HCT116 (cell line): ENCODE measurements around the gene TMEM184A. TPM values are rescaled to one million over a fixed set of nuclear protein-coding genes. Genes with fewer than 3 reads are reported as not detected.

Experiments
- ATAC-seq: fragments of 200-7000 bp; cut with Tn5 transposase; 2 replicates; pipeline ENCODE4 v1.9.1; 2020; ENCODE audit warnings: mild to moderate bottlenecking, moderate library complexity
- BruUV-seq: library from RNA; stranded (reverse); fragments of 400-500 nt; replicated peaks from 2 replicates; lab custom pipeline; 2021; lab: Mats Ljungman, UMichigan
- CTCF ChIA-PET: fragments of 300-600 bp; sonication (Branson Sonifier 250); formaldehyde crosslinking; loops from one replicate; lab custom pipeline; 2021; ENCODE audit warnings: antibody characterized with exemption; lab: Charles Lee
- POLR2A ChIA-PET: fragments of 300-600, 350-600 bp; sonication (Branson Sonifier 250); formaldehyde crosslinking; loops from one replicate; lab custom pipeline; 2021; ENCODE audit warnings: antibody characterized with exemption; lab: Charles Lee
- RAD21 ChIA-PET, 2 experiments: fragments of 300-600 bp; sonication (Branson Sonifier 250); formaldehyde crosslinking; loops; one replicate each; lab custom pipeline; 2023; ENCODE audit warnings: low total read pairs in 2 of 2; ENCODE audit not compliant: uncharacterized antibody in 2 of 2, unreplicated experiment in 2 of 2, low non-redundant PET in 1 of 2; lab: Charles Lee
- DNase-seq: peaks from one replicate; pipeline ENCODE4 v3.0.0-alpha.2; 2010; ENCODE audit warnings: low read depth, low spot score
- H2AFZ ChIP-seq: fragments of 200-600 bp; shearing (Covaris generic), sonication (generic); 2 replicates; pipeline ENCODE4 v1.6.1; 2017; ENCODE audit warnings: low read depth, mixed run types, mixed read lengths, antibody characterized with exemption, low read length; ENCODE audit not compliant: poor library complexity, severe bottlenecking
- H3K27ac ChIP-seq: 2 replicates; pipeline ENCODE4 v1.5.1; 2012; ENCODE audit warnings: low read depth, low read length
- H3K27me3 ChIP-seq: fragments of 200-600 bp; sonication (generic); 2 replicates; pipeline ENCODE4 v1.6.1; 2016; ENCODE audit warnings: mixed run types, low read length, mixed read lengths; ENCODE audit not compliant: insufficient read depth
- H3K36me3 ChIP-seq, 2 experiments: fragments of 200-500 bp in 1 of 2; fragments of 200-600 bp in 1 of 2; sonication (Bioruptor generic) in 1 of 2; sonication (generic) in 1 of 2; 2 replicates each; pipeline versions ENCODE4 v1.5.1 to v1.6.1; 2014 to 2016; ENCODE audit warnings: low read length in 2 of 2, inconsistent platforms in 1 of 2, mixed read lengths in 1 of 2, mixed run types in 1 of 2; ENCODE audit not compliant: insufficient read depth in 2 of 2, control insufficient read depth in 1 of 2
- H3K4me1 ChIP-seq, 2 experiments: fragments of 200-600 bp in 1 of 2; sonication (generic) in 1 of 2; 2 replicates each; pipeline versions ENCODE4 v1.5.1 to v1.6.1; 2012 to 2017; ENCODE audit warnings: low read length in 2 of 2, inconsistent platforms in 1 of 2, mild to moderate bottlenecking in 1 of 2, mixed read lengths in 1 of 2, mixed run types in 1 of 2, moderate library complexity in 1 of 2; ENCODE audit not compliant: insufficient read depth in 2 of 2, control insufficient read depth in 1 of 2
- H3K4me2 ChIP-seq: fragments of 200-600 bp; sonication (generic); 2 replicates; pipeline ENCODE4 v1.6.1; 2017; ENCODE audit warnings: mixed run types, low read length, mixed read lengths
- H3K4me3 ChIP-seq, 2 experiments: fragments of 200-600 bp in 1 of 2; sonication (generic) in 1 of 2; replicated peaks in 1 of 2; 2 replicates each; pipeline ENCODE4 v1.5.1; 2011 to 2016; ENCODE audit warnings: low read length in 2 of 2, control low read depth in 1 of 2, low read depth in 1 of 2, mild to moderate bottlenecking in 1 of 2, mixed read lengths in 1 of 2, mixed run types in 1 of 2
- H3K79me2 ChIP-seq: fragments of 200-600 bp; sonication (generic); 2 replicates; pipeline ENCODE4 v1.6.1; 2017; ENCODE audit warnings: mild to moderate bottlenecking, mixed run types, low read length, moderate library complexity, mixed read lengths; ENCODE audit not compliant: insufficient read depth
- H3K9ac ChIP-seq: fragments of 200-600 bp; sonication (generic); 2 replicates; pipeline ENCODE4 v1.6.1; 2016; ENCODE audit warnings: low read length, mixed read lengths
- H3K9me2 ChIP-seq: fragments of 200-600 bp; sonication (generic), shearing (Covaris generic); 2 replicates; pipeline ENCODE4 v1.6.1; 2017; ENCODE audit warnings: mixed run types, mild to moderate bottlenecking, moderate library complexity; ENCODE audit not compliant: insufficient read depth
- H3K9me3 ChIP-seq, 2 experiments: fragments of 200-500 bp in 1 of 2; fragments of 200-600 bp in 1 of 2; sonication (Bioruptor generic) in 1 of 2; sonication (generic) in 1 of 2; 2 replicates each; pipeline ENCODE4 v1.6.1; 2014 to 2017; ENCODE audit warnings: low read length in 2 of 2, mixed read lengths in 2 of 2, inconsistent platforms in 1 of 2, low read depth in 1 of 2, mild to moderate bottlenecking in 1 of 2, mixed run types in 1 of 2, moderate library complexity in 1 of 2; ENCODE audit not compliant: control insufficient read depth in 1 of 2, insufficient read depth in 1 of 2
- H4K20me1 ChIP-seq: fragments of 200-600 bp; sonication (generic), shearing (Covaris generic); 2 replicates; pipeline ENCODE4 v1.6.1; 2017; ENCODE audit warnings: mixed run types, mild to moderate bottlenecking, moderate library complexity; ENCODE audit not compliant: insufficient read depth
- CBX3 ChIP-seq: IDR thresholded peaks from 2 replicates; pipeline ENCODE4 v1.6.1; 2012; ENCODE audit warnings: low read depth
- CEBPB ChIP-seq: IDR thresholded peaks from 2 replicates; pipeline ENCODE4 v1.6.1; 2012; ENCODE audit warnings: low read depth
- EGR1 ChIP-seq: IDR thresholded peaks from 2 replicates; pipeline ENCODE4 v1.6.1; 2012; ENCODE audit warnings: low read depth
- EZH2 ChIP-seq: fragments of 200-600 bp; sonication (generic); IDR thresholded peaks from 2 replicates; pipeline ENCODE4 v1.6.1; 2017; ENCODE audit warnings: antibody characterized with exemption, mixed run types
- EZH2phosphoT487 ChIP-seq: fragments of 200-600 bp; IDR thresholded peaks from 2 replicates; pipeline ENCODE4 v1.6.1; 2018; ENCODE audit warnings: antibody characterized with exemption, borderline replicate concordance
- FOSL1 ChIP-seq: IDR thresholded peaks from 2 replicates; pipeline ENCODE4 v1.6.1; 2012; ENCODE audit warnings: low read depth
- JUND ChIP-seq: IDR thresholded peaks from 2 replicates; pipeline ENCODE4 v1.6.1; 2012
- POLR2A ChIP-seq: IDR thresholded peaks from 2 replicates; pipeline ENCODE4 v1.7.0; 2011; ENCODE audit warnings: borderline replicate concordance; ENCODE audit not compliant: insufficient read depth, insufficient read length; ENCODE audit errors: extremely low read depth
- POLR2AphosphoS5 ChIP-seq: IDR thresholded peaks from 2 replicates; pipeline ENCODE4 v1.6.1; 2011; ENCODE audit warnings: mild to moderate bottlenecking, low read depth, low read length, moderate library complexity
- RAD21 ChIP-seq: IDR thresholded peaks from 2 replicates; pipeline ENCODE4 v1.6.1; 2012; ENCODE audit warnings: low read depth, mild to moderate bottlenecking
- SIN3A ChIP-seq: IDR thresholded peaks from 2 replicates; pipeline ENCODE4 v1.6.1; 2012; ENCODE audit warnings: low read depth
- SP1 ChIP-seq: IDR thresholded peaks from 2 replicates; pipeline ENCODE4 v1.6.1; 2012; ENCODE audit warnings: low read depth
- SRF ChIP-seq: IDR thresholded peaks from 2 replicates; pipeline ENCODE4 v1.6.1; 2012; ENCODE audit warnings: low read depth
- TCF7L2 ChIP-seq: IDR thresholded peaks from 2 replicates; pipeline ENCODE4 v1.7.0; 2011; ENCODE audit warnings: borderline replicate concordance, inconsistent platforms; ENCODE audit not compliant: insufficient read depth, insufficient read length; ENCODE audit errors: extremely low read depth
- YY1 ChIP-seq: IDR thresholded peaks from 2 replicates; pipeline ENCODE4 v1.6.1; 2011; ENCODE audit warnings: low read length, low read depth, moderate library complexity, mild to moderate bottlenecking; ENCODE audit not compliant: insufficient replicate concordance; ENCODE audit errors: extremely low read depth
- ZFX ChIP-seq: fragments of 450-650 bp; IDR thresholded peaks from 2 replicates; pipeline ENCODE4 v1.6.1; 2017
- ZNF274 ChIP-seq: fragments of 200-500 bp; sonication (Bioruptor generic); IDR thresholded peaks from 2 replicates; pipeline ENCODE4 v1.6.1; 2014; ENCODE audit warnings: mild to moderate bottlenecking, low read depth, low read length, inconsistent platforms
- intact Hi-C: fragments of 100-400 bp; cut with micrococcal nuclease; formaldehyde crosslinking; loops from 2 replicates; pipeline ENCODE4 v1.10.0; 2022
- total RNA-seq: library from RNA; stranded (reverse); gene quantifications from one replicate; pipeline ENCODE4 v1.2.1, GENCODE V29; 2021; ENCODE audit not compliant: unreplicated experiment
- TF ChIP-seq, protein P1 (sequence below): IDR thresholded peaks from 2 replicates; pipeline ENCODE4 v1.6.1; 2011; ENCODE audit warnings: mild to moderate bottlenecking, low read length, moderate library complexity; ENCODE audit not compliant: insufficient replicate concordance; ENCODE audit errors: extremely low read depth
- TF ChIP-seq, protein P2 (sequence below): IDR thresholded peaks from 2 replicates; pipeline ENCODE4 v1.6.1; 2012
- TF ChIP-seq, protein P3 (sequence below), 3 experiments: fragments of 200-600 bp in 1 of 3; sonication (generic) in 1 of 3; IDR thresholded peaks in 2 of 3; conservative IDR thresholded peaks in 1 of 3; 2 replicates each; pipeline ENCODE4 v1.5.1; 2012 to 2017; ENCODE audit warnings: low read depth in 2 of 3, low read length in 2 of 3, antibody characterized with exemption in 1 of 3, borderline replicate concordance in 1 of 3, control low read depth in 1 of 3, mild to moderate bottlenecking in 1 of 3, mixed read lengths in 1 of 3, mixed run types in 1 of 3, moderate library complexity in 1 of 3; ENCODE audit not compliant: insufficient read depth in 1 of 3

Gene TMEM184A
- total RNA-seq, 1 experiment from 2014 or later: 34.8 TPM

DNA sequence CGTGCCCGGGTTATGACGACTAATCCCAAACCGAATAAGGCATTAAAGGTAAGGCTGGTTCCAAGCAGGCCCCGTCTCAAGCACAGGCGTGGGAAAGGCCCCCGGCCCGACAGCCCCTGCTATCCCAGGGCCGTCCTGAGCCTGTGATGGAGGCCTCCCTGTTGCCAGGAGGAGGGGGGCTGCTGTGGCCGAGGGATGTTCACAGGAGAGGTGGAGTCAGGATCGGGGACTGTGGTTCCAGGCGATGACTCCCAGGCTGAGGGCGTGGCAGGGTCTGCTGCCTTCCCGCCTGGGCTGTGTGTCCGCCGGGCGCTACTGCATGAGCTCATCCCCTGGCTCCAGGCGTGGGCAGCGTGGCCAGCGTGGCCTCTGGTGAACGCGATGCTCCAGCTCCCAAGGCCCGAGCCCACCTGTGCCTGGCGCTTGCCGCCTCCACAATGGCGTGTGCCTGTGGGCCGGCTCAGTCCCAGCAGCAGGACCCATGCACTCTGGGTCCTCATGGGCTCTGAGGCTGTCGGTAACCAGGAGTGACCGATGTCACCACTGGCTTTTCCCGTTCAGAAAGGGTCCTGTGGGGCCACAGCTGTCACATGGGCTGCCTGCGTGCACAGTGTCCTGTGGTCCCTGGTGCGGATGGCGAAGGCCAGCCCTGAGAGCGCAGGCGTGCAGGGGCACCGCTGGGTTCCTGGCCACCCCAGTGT, 16.7 kb downstream of the TMEM184A start:
- Histone ChIP-seq H3K36me3 (peaks cover 11 to 25% of the 10 kb centered on the region in 2 experiments; a peak in 3 of 4 replicates), H3K9me3 (no peaks in the 10 kb centered on the region), H3K4me3 (no peak overlapping the region), H3K27ac (peak overlapping the region; percentile 83; the same call in 1 of the 2 replicates), H2AFZ (no peak overlapping the region), H3K4me1 (peaks cover 28 to 38% of the 10 kb centered on the region in 2 experiments), H3K9ac (no peak overlapping the region), H3K9me2 (no peaks in the 10 kb centered on the region), H3K4me2 (no peak overlapping the region), H4K20me1 (no peaks in the 10 kb centered on the region; the same call in 1 of the 2 replicates), H3K27me3 (no peaks in the 10 kb centered on the region), H3K79me2 (peaks cover 57% of the 10 kb centered on the region)
- ChIA-PET POLR2A (no interaction called here), RAD21 (no interaction called here), CTCF (no interaction called here)
- TF ChIP-seq EZH2 (no peak), RAD21 (no peak), TCF7L2 (no peak), ZFX (no peak), CEBPB (no peak), POLR2AphosphoS5 (no peak), SIN3A (no peak), YY1 (no peak), FOSL1 (no peak), ZNF274 (no peak), POLR2A (no peak), SP1 (no peak), JUND (no peak), EGR1 (no peak), CBX3 (no peak), SRF (no peak), EZH2phosphoT487 (no peak)
- TF ChIP-seq, protein P1, sequence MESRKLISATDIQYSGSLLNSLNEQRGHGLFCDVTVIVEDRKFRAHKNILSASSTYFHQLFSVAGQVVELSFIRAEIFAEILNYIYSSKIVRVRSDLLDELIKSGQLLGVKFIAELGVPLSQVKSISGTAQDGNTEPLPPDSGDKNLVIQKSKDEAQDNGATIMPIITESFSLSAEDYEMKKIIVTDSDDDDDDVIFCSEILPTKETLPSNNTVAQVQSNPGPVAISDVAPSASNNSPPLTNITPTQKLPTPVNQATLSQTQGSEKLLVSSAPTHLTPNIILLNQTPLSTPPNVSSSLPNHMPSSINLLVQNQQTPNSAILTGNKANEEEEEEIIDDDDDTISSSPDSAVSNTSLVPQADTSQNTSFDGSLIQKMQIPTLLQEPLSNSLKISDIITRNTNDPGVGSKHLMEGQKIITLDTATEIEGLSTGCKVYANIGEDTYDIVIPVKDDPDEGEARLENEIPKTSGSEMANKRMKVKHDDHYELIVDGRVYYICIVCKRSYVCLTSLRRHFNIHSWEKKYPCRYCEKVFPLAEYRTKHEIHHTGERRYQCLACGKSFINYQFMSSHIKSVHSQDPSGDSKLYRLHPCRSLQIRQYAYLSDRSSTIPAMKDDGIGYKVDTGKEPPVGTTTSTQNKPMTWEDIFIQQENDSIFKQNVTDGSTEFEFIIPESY: no peak
- TF ChIP-seq, protein P2, sequence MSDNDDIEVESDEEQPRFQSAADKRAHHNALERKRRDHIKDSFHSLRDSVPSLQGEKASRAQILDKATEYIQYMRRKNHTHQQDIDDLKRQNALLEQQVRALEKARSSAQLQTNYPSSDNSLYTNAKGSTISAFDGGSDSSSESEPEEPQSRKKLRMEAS: no peak
- TF ChIP-seq, protein P3, sequence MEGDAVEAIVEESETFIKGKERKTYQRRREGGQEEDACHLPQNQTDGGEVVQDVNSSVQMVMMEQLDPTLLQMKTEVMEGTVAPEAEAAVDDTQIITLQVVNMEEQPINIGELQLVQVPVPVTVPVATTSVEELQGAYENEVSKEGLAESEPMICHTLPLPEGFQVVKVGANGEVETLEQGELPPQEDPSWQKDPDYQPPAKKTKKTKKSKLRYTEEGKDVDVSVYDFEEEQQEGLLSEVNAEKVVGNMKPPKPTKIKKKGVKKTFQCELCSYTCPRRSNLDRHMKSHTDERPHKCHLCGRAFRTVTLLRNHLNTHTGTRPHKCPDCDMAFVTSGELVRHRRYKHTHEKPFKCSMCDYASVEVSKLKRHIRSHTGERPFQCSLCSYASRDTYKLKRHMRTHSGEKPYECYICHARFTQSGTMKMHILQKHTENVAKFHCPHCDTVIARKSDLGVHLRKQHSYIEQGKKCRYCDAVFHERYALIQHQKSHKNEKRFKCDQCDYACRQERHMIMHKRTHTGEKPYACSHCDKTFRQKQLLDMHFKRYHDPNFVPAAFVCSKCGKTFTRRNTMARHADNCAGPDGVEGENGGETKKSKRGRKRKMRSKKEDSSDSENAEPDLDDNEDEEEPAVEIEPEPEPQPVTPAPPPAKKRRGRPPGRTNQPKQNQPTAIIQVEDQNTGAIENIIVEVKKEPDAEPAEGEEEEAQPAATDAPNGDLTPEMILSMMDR (IDR thresholded peaks at IDR 0.05 in 2 of 3, conservative IDR thresholded peaks at IDR 0.05 in 1 of 3; ENCODE audit: borderline replicate concordance in 1 of 3, insufficient read depth in 1 of 3, low read depth in 2 of 3, low read length in 2 of 3): no peak
- ATAC-seq (no peak), DNase-seq (no peak)
- BruUV-seq: no TSS peak
- intact Hi-C loops: no loop called here
